HG02970 (cell line): ENCODE data around the gene APPL1.
A peak's percentile ranks its signal among the peaks of the same experiment; 100 is the strongest.

ENCODE experiments used
- ATAC-seq: cut with Tn5 transposase; IDR thresholded peaks from one replicate; pipeline ENCODE4 v1.9.1; 2021; ENCODE audit warnings: mild to moderate bottlenecking, moderate library complexity, moderate number of reproducible peaks; ENCODE audit not compliant: unreplicated experiment, low FRiP score

Gene APPL1

GRCh38 chr3:57227204-57227929, at the start of gene APPL1:
TSS of gene APPL1 (plus strand) at chr3:57227729. CDS start at chr3:57227884, 155 bp downstream.
- ATAC-seq, result peak; percentile 93

- no peak for ATAC-seq
These were observed 47.7 kb upstream of the APPL1 start for GRCh38 chr3:57179580-57180410.

DNA sequence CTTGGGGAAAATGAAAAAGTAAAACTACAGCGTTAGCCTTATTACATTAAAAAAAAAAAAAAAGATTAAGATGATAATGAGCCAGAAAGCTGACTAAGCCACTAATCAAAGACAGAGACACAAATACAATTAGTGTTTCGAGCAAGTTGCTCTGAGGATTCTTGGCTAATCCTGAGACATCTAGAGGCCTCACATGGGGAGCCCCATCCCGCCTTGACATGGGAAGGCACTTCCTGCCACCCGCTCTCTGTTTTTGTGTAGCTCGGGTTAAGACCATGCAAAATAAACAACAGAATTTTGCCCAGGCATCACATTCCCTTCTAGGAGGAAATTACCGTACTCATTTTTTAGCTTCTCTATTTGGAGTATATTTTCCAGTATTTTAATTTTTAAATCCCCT, 43.0 kb upstream of the APPL1 start:
- no peak for ATAC-seq

DNA sequence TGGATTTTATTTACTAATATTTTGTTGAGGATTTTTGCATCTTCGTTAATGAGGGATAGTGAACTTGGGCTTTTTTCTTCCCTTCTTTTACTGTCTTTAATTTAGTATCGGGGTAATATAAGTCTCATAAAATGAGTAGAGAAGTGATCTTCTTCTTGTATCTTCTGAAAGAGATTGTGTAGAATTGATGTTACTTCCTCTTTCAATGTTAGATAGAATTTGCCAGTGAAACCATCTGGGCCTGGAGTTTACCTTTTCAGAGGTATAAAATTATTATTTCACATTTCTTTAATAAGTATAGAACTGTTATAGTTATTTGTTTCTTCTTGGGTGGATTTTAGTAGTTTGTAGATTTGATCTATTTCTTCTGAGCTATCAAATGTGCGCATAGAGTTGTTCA, 35.5 kb upstream of the APPL1 start:
- ATAC-seq, result no peak

DNA sequence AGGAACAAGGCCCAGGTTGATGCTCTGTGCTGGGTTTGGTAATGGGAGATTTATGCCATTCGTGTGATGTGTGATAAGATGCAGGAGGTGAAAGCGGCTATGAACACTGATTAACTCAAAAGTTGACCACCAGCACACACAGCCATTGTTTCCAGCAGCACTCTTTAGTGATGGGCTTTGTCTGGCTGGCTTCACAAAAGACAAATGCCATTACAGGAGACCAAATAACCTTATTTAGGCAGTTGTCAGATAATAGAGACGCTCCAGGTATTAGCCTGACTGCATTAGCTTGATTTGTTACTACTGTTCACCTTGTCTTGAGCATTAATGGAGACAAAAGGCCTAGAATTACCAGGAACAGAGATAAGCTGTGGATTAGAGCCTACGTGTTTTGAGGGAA, 32.9 kb upstream of the APPL1 start:
- ATAC-seq, result no peak

- no peak for ATAC-seq
These were observed 27.6 kb upstream of the APPL1 start, which contains the start of gene HESX1 for GRCh38 chr3:57199895-57200297. TSS of gene HESX1 (minus strand) at chr3:57199978. CDS start at chr3:57199918, 60 bp downstream.

GRCh38 chr3:57206423-57206822, 21.1 kb upstream of the APPL1 start:
- no peak for ATAC-seq

GRCh38 chr3:57221883-57222282, 5.6 kb upstream of the APPL1 start:
- ATAC-seq, result no peak

DNA sequence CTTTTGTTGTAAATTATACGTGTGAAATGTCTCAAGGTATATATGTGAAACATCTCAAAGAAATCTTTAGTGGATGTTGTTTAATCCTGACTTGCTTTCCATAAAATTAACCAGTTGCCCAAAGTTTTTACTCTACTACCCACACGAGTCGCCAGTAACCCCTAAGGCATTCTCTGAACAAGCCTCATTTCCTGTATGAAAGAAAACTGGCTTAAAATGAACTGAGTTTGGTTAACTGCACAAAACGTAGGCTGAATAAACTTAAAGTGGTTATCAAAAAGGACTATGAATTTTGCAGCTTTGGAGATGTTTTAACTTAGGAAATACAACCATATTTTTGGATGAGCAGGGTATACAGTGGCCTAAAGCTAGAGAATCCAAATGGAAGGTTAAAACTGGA, 2.7 kb upstream of the APPL1 start:
- ATAC-seq, result no peak

GRCh38 chr3:57226176-57226575, 1.4 kb upstream of the APPL1 start:
- ATAC-seq, result no peak

DNA sequence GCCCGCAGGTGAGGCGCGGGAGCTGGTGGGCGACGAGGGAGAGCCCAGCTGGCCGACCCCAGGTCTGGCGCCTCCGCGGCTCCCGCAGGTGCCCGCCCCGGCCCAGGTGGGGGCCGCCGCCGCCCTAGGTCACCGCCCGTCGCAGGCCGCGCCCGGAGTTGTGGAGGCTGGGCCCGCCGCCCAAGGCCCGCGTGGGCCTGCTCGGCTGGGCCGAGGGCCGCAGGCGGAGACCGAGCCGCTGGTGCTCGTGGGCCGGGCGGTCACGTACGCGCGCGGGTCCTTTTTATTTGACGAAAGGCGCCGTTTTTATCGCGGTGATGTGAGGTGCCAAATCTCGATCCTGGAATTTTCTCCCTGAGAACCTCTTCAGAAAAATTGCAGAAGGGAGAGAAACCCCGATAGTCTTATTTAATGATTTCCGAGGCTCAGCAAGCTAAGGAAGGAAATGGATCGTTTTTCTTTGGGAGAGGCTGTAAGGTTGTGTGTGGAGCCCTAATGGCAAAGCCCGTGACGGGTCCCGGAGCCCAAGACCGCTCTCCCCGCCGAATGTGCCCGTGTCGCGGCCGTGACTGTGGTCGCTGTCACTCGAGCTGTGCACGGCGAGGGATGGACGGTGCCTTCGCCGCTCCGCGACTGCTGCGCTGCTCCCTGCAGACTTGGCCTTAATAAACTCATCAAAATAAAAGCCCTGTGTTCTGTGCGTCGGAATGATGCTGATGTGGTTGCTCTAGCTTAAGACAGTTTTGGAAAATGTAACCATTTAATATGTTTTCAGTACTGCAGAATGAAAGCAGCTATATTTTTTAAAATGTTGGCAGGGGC, 612 bp downstream of the APPL1 start:
- peak; percentile 50 for ATAC-seq

GRCh38 chr3:57230006-57230405, 2.5 kb downstream of the APPL1 start:
- no peak for ATAC-seq

- ATAC-seq, result no peak
These were observed 6.3 kb downstream of the APPL1 start for GRCh38 chr3:57233799-57234198.

DNA sequence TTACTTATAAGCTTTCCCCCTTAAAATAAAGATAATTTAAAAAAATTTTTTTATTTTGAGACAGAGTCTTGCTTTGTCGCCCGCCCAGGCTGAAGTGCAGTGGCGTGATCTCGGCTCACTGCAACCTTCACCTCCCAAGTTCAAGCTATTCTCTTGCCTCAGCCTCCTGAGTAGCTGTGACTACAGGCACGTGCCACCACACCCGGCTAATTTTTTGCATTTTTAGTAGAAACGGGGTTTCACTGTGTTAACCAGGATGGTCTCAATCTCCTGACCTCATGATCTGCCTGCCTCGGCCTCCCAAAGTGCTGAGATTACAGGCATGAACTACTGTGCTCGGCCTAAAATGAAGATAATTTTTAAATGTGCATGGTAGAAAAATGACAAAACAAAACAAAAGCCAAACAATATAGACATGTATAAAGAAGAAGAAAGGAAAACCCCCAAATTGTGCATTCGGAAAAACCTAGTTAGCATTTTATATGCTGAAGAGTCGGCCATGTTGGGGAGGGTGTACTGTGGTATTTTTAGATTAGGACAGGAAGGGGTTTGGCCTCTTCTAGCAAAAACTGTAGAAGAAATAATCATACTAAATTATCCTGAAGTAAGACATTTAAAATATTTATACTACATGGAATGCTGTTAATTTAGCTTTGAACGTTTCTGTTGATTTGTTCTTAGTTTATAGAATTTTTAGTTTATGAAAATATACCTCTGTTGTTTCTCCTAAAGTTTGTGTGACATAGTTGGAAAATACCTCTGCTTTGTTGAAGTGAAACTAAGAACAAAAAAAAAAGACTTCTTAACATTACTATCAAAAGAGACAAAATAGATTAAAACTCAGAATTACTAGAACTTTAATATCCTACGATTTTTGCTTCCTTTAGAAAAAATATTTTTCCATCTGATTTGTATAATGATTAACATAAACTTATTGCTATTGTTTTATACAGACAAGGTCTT, 7.4 kb downstream of the APPL1 start:
- ATAC-seq, result no peak

- ATAC-seq, result no peak
These were observed 17.4 kb downstream of the APPL1 start for GRCh38 chr3:57244946-57245345.

DNA sequence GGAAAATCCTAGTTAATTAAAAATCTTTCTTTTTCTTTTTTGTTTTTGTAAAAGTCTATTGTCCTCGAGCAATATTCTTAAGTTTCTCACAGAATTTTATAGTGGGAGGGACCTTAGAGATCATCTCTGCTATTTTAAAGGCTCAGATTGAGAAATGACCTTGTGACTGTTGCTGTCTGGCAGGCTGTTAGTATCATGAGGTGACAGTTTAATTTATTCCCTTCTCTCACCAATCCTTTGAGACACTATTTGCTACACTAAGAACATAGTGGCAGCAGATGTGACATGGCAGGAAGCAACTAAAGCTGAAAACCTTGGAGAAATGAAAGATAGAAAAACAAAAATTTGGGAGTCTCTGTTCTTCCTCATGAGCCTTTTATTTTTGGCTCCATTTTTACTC, 24.9 kb downstream of the APPL1 start:
- no peak for ATAC-seq

- no peak for ATAC-seq
These were observed 29.3 kb downstream of the APPL1 start for GRCh38 chr3:57256844-57257243.

- ATAC-seq, result no peak
These were observed 30.1 kb downstream of the APPL1 start for GRCh38 chr3:57257678-57258077.

DNA sequence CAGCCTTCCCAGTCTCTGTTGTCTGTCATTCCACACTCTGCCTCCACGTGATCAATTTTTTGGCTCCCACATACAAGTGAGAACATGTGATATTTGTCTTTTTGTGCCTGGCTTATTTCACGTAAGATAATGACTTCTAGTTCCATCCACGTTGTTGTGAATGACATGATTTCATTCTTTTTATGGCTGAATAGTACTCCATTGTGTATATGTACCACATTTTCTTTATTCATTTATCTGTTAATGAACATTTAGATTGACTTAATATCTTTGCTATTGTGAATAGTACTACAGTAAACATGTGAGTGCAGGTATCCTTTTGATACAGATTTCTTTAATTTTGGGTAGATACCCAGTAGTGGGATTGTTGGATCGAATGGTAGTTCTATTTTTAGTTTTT, 33.6 kb downstream of the APPL1 start:
- no peak for ATAC-seq

GRCh38 chr3:57261929-57262328, 34.4 kb downstream of the APPL1 start:
- no peak for ATAC-seq
